Activated T-helper 1 cell treated with Interleukin-2 at 50 U/mL for 16 hours (primary cell): ENCODE data around the gene PHETA1.

Source experiments
- DNase-seq: peaks from one replicate; pipeline ENCODE4 v3.0.0-alpha.2; 2020; ENCODE audit warnings: low read depth

The PHETA1 gene

DNA sequence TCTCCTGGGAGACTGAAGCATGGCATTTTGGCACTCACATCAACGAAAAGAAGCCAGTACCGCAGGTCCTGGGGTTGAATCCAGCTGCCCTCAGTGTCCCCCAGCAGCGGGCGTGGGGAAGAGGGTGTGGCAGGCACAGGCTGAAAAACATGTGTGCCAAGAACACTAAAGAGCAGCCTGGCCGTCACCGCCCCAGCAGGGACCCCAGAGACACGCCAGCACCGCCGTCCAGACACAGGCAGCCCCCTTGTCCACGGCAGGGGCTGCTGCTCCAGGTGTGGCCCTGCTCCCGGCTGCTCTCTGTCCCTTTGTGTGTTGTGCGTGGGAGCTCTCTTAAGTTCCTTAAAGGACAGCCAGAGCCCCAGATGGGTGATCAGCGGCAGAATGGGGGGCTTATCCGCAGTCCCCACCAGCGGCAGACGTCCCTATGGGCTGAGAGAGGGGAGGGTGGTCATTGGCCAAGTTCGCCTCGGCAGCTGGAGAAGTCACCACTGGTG lies 556 bp downstream of the PHETA1 start:
- DNase-seq, result no peak

DNA sequence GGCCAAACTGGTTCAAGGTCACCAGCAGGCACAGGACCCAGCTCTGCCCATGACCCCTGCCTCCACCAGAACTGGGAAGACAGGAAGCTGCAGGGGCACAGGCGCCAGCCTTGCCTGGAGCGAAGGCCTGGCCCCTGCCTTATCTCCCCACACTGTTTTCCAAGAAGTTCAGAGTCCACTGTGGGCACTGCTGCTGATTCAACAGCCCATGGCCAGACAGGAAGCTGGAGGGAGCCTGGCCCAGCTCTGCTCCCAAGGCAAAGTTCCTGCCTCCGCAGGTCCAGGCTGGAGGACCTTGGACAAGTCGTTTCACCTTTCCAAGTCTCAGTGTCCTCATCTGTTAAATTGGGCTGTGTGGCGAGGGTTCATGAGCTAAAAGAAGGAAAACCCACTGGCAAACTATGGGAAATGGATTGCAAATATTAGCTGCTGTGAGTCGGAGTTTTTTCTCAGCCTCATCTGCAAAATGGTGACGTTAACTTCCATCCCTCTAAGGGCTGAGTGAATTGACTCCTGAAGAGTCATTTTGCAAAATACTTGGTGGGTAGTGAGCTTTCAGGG lies 1.2 kb downstream of the PHETA1 start:
- no peak for DNase-seq

DNA sequence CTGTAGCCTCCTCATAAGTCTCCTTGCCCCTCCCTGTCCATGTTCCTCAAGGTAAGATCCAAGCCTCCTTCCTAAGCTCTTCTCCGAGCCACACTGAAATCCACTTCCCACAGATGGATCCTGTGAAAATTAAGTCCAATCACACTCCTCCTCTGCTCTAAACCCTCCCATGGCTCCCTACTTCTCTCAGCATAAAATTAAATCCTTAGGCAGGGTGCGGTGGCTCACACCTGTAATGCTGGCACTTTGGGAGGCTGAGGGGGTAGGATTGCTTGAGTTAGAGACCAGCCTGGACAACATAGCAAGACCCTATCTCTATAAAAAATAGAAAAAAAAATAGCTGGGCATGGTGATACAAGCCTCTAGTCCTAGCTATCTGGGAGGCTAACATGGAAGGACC lies 2.3 kb downstream of the PHETA1 start:
- no peak for DNase-seq

DNA sequence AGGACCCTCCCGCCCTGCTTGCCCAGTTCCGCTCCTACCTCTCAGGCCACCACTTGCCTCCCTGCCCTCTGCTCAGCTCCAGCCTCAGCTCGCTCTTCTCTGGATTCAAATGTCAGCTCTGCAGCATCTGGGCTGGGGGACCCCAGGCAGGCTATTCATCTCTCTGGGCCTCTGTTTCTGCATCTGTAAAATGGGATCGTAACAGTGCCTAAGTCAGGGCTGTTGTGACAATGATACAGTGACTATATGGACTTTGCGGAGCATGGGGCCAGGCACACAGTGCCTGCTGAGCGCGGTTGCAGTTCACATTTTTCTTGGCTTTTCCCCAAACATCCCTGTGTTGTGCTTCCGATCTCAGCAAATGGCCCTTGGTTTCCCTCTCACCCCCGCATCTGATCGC lies 2.8 kb downstream of the PHETA1 start:
- no peak for DNase-seq

DNA sequence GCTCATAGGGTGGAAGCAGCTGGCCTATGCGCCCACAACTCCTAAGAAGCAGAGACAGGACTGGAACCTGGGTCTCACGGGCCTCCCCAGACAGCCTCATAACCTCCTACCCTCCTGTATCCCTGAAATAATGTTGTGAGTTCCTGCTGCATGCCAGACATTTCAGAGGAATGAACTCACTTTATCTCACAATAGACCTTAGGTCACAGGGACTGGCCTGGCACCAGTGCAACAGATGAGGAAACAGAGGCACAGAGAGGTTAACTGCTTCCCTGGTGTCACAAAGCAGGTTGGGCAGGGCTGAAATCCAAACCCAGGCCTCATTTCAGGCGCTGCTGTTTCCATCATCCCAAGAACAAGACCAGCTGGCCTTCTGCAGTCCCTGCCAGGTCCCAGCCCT lies 5.3 kb downstream of the PHETA1 start:
- no peak for DNase-seq

DNA sequence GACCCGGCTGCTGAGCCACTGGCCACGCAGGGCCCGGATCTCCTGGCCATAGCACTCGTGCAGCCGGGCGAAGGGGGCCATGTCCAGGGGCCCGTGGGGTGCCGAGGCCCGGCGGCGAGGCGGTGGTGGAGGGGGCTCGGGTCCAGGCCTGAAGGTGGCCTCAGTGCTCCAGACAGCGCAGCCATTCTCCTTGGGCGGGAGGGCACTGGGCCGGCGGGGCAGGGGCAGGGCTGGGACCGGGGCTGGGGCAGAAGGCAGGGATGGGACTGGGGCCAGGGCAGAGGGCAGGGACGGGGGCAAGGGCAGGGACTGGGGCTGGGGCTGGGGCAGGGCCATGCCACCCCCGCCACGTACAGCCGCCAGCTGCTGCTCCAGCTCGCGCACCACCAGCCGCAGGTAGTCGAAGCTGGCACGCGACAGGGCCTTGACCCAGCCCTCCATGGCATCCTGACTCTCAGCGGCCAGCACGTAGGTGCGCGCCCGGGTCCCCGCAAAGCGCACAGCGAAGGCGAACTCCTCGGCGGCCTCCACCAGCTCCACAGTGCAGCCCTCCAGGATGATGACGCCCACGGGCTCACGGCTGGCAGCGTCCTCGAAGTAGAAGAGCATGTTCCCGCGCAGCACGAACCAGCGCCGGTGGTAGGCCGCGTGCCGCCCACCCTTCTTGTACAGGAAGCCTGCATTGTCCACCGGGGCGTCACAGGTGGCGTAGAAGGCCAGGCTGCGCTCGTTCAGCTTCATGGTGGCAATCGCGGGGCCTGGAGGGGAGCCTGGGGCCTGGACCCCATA lies 6.0 kb downstream of the PHETA1 start:
- DNase-seq, result no peak

DNA sequence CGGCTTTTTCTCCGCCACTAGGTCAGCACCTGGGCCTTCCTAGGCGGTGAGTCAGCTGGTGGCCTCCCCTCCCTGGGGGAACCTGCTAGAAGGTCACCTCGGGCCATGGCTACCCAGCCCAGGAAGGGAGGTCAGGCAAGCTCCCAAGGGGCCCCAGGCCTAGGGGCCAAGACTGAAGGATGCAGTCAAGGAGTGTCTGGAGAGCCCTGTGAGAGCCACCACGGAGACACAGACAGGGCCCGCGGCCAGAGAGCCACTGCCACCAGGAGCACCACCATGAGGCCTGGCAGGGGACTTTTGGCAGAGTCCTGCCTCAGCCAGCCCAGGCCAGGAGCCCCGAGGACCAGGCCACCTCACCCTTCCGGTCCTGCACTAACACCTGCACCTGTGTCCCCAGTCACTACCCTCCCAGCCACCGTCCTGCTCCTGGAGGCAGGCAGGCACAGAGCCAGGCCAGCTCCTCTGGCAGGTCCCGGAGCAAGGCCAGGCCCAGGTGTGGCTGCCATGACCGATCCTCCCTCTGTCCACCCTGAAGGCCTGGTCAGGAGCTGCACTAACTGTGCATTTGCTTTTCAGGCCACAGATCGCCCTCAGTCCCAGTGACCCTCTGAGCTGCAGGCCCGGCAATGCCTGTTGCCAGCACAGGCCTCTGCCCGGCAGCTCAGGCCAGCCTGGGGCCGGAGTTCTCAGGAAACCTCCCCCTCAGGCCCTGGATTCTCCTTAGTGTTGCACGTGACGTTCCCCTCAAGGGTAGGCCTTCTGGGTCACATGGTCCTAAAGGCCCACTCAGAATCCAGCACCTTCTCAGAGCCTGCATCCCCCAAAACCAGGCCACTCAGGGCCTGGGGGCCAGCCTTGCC lies 6.9 kb downstream of the PHETA1 start:
- no peak for DNase-seq

DNA sequence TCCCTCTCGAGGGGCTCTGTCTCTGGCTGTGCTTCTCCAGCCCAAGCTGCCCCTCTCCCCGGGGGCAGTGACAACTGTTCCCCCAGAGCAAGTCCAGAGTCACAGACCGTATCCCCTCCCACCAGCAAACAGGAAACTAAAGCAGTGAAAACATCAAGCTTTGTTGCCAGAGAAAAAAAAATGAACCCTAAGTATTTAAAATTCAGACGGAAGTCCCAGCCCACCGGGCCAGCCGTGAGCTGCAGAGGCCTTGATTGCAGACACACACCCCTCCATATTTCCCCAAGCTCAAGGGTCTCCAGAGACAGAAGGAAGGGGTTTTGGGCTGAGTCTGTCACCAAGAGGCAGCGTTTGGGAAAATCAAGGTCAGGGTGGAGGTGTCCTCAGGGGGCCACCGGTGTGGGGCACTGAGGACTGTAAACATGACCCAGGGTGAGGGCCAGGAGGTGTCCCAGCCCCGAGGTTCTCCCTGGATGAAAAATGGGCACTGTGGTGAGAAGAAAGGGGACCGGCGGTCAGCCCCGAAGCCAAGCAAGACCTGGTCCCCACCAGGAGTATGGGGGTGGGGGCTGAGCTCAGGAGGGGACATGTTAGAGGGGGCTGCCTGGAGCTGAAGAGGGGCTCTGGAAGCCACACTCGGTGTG lies 7.7 kb downstream of the PHETA1 start:
- no peak for DNase-seq

DNA sequence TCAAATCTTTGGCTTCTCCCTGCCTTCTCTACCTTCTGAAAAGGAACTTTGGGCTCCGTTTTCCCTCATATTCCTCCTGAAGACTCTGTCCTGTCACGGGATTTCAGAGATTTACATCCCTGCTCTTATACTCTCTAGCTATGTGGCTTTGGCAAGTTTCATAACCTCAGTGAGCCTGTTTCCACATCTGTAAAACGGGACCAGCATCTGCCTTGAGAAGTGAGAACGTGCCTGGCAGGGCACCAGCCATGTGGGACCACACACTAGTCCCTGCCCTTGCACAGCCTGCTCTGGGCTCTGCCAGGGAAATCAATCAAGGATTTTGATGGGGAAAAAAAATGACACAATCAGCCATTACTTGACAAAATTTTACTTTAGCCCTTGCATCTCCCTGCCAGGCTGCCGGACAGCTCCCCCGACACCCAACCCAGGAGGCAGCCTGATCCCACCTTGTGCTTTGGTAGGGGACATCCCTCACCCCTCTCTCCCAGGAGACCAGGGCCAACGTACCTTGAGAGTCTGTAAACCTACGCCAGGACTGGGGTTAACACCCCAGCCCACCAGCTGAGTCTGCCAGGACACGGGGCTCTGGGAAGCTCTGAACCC lies 8.5 kb downstream of the PHETA1 start:
- DNase-seq, result no peak

DNA sequence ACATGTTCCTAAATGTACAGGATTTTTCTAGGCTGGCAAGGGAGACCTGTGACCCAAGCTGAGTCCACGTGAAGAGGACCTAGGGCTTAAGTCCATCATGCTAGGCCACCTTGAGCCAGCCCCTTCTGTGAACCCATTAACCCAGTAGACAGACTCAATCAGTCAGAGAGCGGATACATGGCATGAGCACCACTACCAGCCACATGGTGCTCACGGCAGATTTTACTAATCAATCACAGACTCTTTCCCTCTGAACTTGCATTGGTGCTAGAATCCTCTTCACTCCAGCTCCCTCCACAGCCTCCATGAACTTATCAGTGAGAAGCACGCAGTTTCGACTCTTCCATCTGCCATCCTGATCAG lies 9.0 kb downstream of the PHETA1 start:
- no peak for DNase-seq

DNA sequence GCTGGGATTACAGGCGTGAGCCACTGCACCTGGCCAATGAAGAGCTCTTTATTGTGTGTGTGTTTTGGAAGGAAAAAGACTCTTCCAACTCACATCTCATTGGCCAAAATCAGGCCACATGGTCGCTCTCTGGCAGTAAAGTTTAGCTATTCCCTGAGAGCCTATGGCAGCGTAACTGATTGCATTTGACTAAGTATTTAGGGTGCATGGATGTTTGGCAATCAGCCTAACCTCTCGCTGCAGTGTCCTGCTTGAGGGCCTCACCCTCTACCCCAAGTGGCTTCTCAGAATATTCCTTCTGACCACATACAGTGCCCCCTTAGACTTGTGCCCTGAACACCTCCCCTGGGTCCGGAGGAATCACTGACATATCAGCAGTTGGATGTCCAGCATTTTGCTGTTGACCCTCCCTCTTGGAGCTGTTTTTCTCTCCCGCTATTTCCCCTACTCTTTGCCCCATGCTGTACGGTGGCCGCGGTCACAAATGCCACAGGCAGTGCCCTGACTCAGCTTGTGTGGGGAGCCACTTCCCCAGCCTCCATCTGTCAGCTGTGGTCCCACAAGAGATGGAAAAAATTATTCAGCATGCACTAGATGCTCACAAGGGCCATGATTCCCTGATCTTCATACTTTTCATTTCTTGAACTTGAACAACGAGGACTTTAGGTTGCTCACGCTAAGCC lies 9.5 kb downstream of the PHETA1 start:
- DNase-seq, result no peak

DNA sequence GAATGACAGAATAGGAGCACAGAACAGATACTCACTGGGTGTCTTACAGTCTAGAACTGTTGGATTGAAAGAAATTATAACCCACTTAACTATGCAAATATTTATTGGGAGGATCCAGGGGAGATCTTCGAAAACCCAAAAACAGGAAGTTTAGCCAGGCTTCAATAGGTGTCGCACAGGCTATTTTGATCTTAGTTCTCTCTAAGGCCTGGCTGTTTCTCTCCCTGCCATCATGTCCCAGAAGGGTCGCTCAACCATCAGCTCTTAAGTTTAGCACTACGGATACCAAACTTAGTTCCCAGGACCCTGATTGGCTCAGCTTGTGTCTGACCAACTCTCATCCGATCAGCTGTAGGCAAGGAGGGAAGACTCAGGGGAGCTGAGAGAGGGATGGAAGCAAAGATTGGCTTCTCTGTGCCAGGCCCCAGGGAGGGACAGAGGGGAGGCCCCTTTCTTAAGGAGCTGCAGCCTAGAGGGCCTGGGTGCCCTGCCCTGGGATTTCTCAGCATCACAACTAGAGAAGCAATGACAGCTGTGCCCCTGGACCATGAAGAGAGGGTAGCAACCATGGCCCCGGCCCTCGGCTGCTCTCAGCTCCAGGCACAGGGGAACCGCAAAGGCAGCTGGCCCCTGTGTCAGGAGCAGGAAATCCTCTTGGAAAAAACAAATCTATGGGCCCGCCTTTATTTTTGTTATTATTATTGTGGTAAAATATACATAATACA lies 13.5 kb downstream of the PHETA1 start:
- DNase-seq, result no peak

DNA sequence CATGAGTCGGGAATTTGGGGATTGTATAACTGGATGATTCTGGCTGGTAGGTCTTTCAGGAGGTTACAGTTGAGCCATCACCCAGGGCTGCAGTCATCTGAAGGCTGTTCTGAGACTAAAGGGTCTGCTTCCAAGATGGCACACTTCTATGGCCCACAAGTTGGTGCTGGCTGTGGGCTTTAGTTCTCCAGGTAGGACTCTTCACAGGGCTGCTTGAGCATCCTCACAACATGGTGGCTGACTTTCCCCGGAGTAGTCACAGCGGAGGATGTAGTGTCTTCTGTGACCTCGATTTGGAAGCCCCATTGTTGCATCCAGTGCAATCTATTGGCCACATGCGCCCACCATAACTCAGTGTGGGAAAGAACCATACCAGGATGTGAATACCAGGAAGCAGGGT lies 14.4 kb downstream of the PHETA1 start:
- no peak for DNase-seq

DNA sequence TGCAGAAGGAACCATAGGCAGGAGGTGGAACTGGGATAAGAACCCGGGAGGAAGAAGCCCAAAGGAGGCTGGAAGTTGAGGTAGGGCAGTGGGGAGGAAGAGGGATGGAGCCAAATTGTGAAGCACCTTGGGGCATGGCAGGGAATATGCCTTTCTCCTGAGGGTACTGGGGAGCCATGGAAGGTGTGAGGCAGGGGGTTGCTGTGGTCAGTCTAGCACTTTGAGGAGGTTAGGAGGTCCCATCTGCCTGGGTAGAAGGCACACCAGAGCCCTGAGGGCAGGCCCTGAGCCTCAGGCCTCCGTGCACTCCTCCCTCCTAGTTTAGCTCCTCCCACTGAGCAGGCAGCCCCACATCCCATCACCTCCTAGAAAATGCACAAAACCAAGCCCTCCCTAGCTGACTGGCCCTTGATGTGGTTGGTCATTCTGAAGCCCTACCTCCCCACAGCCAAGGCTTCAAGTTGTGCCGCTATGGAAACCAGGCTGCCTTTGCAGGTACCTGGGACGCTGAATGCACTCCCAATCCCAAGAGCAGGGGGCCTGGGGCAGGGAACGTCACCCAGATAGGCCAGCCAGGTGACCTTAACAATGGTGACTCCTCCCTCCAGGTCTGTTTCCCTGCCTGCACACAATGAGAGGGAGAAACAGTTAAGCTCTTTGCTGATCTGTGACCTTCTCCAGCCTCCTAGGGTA lies 15.1 kb downstream of the PHETA1 start:
- DNase-seq, result no peak

DNA sequence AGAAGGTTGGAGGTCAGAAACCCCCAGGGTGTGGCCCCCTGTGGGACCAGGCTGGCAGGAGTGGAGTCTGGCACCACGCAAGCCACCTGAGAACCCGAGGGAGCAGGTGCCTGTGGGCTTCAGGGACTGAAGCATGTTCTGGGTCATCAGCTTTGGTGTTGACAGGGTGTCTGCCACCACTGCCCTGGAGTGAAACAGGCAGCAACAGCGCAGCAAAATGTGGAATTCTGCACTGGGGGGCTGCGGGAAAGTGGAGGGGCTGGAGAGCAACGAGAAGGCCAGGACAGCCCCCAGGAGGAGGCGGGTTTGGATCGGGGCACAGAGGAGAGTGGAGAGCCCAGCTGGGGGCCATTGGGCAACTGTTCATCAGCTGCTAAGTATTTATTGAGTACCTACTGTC lies 15.9 kb downstream of the PHETA1 start:
- no peak for DNase-seq

DNA sequence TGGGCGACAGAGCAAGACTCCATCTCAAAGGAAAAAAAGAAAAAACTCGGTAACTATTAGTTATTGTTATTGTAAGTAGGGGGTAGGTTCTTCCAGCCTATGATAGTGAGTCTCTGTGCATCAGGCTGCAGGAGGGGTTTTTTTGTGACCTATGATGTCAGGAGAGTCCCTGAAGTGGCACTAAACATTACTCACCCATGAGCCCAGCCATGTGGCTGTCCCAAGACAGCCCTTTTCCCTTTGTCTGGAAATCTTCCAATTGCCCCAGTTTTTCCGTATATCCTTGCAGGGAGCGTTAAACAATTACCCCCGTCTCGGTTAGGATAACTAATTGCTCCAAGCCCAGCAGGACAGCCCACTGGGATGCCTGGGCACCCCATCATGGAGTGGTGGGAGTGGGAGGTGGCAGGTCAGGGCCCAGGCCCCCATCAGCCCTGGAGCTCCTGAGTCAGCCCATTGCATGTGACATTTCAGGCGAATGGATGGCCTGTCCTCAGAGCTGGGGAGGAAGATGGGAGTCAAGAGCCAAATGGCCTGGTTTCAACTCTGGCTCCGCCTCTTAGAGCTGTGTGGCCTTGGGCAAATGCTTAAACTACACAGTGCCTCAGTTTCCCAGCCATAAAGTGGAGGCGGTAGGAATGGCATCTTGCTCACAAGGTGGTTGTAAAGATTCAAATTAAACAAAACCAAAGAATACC lies 16.4 kb downstream of the PHETA1 start:
- no peak for DNase-seq

DNA sequence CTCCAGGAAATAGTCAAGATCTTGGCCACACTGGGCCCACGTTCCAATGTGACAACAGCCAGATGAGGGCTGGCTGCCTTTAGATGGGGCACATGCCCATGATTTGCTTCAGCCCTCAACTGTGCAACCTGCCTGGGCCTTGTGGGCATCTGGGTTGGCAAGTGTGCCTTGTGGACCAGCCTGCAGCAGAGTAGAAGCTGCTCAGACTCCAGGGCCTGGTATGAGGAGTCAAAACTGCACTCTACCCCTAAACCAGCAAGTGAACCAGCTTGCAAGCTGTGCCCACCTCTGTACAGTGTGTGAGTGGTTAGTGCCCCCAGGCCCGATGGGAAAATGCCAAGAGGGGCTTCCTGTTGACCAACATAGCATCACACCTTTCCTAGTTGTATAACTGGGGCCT lies 17.9 kb downstream of the PHETA1 start:
- no peak for DNase-seq

DNA sequence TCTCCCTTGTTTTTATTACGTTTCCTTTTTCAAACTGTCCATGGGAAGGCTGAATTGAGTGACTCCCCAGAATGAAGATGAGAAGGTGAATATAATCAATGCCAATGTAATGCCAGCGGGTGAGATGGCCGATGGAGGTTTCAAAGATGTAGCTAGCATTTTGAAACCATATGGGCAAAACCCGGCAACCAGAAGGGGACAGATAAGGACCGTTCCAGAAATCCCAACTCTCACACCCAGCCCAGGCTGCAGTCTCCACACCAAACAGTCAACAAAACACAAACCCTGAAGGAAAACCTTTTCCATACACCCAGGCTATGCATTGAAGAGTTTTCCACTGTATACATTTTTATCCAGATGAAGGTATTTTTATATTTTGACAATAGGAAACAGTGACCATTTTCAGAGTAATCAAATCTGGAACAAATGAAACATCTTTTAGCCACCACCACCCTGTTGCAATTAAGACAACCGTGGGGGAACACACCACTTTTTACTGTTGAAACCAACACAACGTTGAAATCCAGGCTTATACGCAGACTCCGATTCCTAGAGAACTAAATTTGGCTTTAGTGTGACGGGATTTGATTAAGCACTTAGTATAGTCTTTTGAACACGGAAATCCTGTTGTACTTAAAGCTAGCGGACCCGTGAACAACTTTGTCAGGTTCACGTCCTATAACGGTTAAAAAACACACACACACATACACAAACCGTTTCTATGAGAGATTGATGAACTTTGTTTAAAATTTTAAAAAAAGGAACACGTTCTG lies 19.0 kb downstream of the PHETA1 start:
- DNase-seq, result no peak
